Endodermal cell (in vitro differentiated cells): Measurements from ENCODE around the gene KIF5C. TPM values are rescaled to one million over a fixed set of nuclear protein-coding genes. Genes with fewer than 3 reads are reported as not detected.

Source experiments
- DNase-seq: peaks from one replicate; pipeline ENCODE4 v3.0.0-alpha.2; 2017
- H3K27ac ChIP-seq: 2 replicates; pipeline ENCODE4 v1.5.1; 2013; ENCODE audit warnings: mild to moderate bottlenecking, low read depth, low read length, moderate library complexity
- H3K27me3 ChIP-seq: 2 replicates; pipeline ENCODE4 v1.6.1; 2013; ENCODE audit warnings: mild to moderate bottlenecking, low read length, moderate library complexity; ENCODE audit not compliant: insufficient read depth, control insufficient read depth, poor library complexity, severe bottlenecking
- H3K36me3 ChIP-seq: 2 replicates; pipeline ENCODE4 v1.7.0; 2013; ENCODE audit warnings: mild to moderate bottlenecking, low read length, moderate library complexity; ENCODE audit not compliant: control insufficient read depth, insufficient read depth
- H3K4me1 ChIP-seq: one replicate; pipeline ENCODE4 v1.7.0; 2013; ENCODE audit warnings: low read length; ENCODE audit not compliant: control insufficient read depth, insufficient read depth
- H3K4me3 ChIP-seq: 2 replicates; pipeline ENCODE4 v1.5.1; 2013; ENCODE audit warnings: mild to moderate bottlenecking, low read length, moderate library complexity
- H3K9ac ChIP-seq: 2 replicates; pipeline ENCODE4 v1.6.1; 2013; ENCODE audit warnings: mild to moderate bottlenecking, low read length, moderate library complexity; ENCODE audit not compliant: poor library complexity, severe bottlenecking; ENCODE audit errors: extremely low read depth
- H3K9me3 ChIP-seq: 2 replicates; pipeline ENCODE4 v1.6.1; 2013; ENCODE audit warnings: mild to moderate bottlenecking, low read length, moderate library complexity; ENCODE audit not compliant: control insufficient read depth
- H3K27ac Mint-ChIP-seq: 2 replicates; pipeline ENCODE4 v1.8.0; 2020; ENCODE audit warnings: mixed read lengths
- H3K27me3 Mint-ChIP-seq: 2 replicates; pipeline ENCODE4 v1.8.0; 2021; ENCODE audit warnings: mild to moderate bottlenecking, mixed read lengths; ENCODE audit not compliant: insufficient read depth
- H3K36me3 Mint-ChIP-seq: 2 replicates; pipeline ENCODE4 v1.8.0; 2020; ENCODE audit warnings: low read depth, mixed read lengths
- H3K4me1 Mint-ChIP-seq: 2 replicates; pipeline ENCODE4 v1.8.0; 2020; ENCODE audit warnings: mixed read lengths
- H3K4me3 Mint-ChIP-seq: 2 replicates; pipeline ENCODE4 v1.8.0; 2020; ENCODE audit warnings: mild to moderate bottlenecking, moderate library complexity, mixed read lengths
- H3K9me3 Mint-ChIP-seq: 2 replicates; pipeline ENCODE4 v1.8.0; 2020; ENCODE audit warnings: mild to moderate bottlenecking, mixed read lengths
- CTCF ChIP-seq: fragments of 200-600 bp; sonication (generic); conservative IDR thresholded peaks from 2 replicates; pipeline ENCODE4 v1.5.0; 2021; ENCODE audit warnings: antibody characterized with exemption, mild to moderate bottlenecking
- WGBS, 2 experiments: methylation state at CpG; one replicate each; pipeline versions ENCODE4 v1.1.5 to v1.1.7; 2013; ENCODE audit warnings: missing lambda C conversion rate in 2 of 2, mixed read lengths in 1 of 2; ENCODE audit not compliant: insufficient coverage in 1 of 2, insufficient read length in 1 of 2; 5-methylcytosine and 5-hydroxymethylcytosine counted together
- total RNA-seq, 2 donors: library from RNA; stranded (reverse); fragmentation: NEBNext Ultra II Directional in 1 of 2; extraction: Animal tissue kit (Norgen Biotek cat#: 25700) in 1 of 2; gene quantifications; 2 replicates in 1 of 2; 3 replicates in 1 of 2; pipeline ENCODE4 v1.2.1, GENCODE V29; 2021

Gene KIF5C
- total RNA-seq, 2 donors from 2014 or later = 39.1 to 41.9 TPM

- no peak overlapping the region for H3K27ac Mint-ChIP-seq
- peaks cover 66% of the 10 kb centered on the region for H3K27me3 ChIP-seq
- no peak overlapping the region for H3K9ac ChIP-seq
These were observed 164.2 kb downstream of the KIF5C start for GRCh38 chr2:149039213-149039724.

GRCh38 chr2:149040451-149040850 is 165.4 kb downstream of the KIF5C start:
- Mint-ChIP-seq H3K27me3 (peaks cover 61% of the 10 kb centered on the region), H3K4me3 (peak overlapping the region; percentile 28), H3K4me1 (peaks cover 5% of the 10 kb centered on the region), H3K27ac (no peak overlapping the region), H3K9me3 (peaks cover 2% of the 10 kb centered on the region), H3K36me3 (no peaks in the 10 kb centered on the region)
- no peaks in the 10 kb centered on the region for H3K9me3 ChIP-seq
- TF ChIP-seq CTCF = peak; percentile 86
- H3K4me3 ChIP-seq = no peak overlapping the region
- WGBS, 2 experiments = 59 to 64% methylated on average over 6 to 7 of the region's 7 CpGs
- H3K27ac ChIP-seq = no peak overlapping the region
- peak; percentile 93 for DNase-seq
- H3K9ac ChIP-seq = no peak overlapping the region
- no peaks in the 10 kb centered on the region for H3K4me1 ChIP-seq
- H3K36me3 ChIP-seq = no peaks in the 10 kb centered on the region
- H3K27me3 ChIP-seq = peaks cover 66% of the 10 kb centered on the region

More at GRCh38 chr2:149039213-149039724, 164.2 kb downstream of the KIF5C start:
- H3K4me1 Mint-ChIP-seq = peaks cover 10% of the 10 kb centered on the region
- DNase-seq = no peak
- no peaks in the 10 kb centered on the region for H3K4me1 ChIP-seq
- H3K27me3 Mint-ChIP-seq = peaks cover 61% of the 10 kb centered on the region
- peaks cover 2% of the 10 kb centered on the region for H3K9me3 Mint-ChIP-seq
- H3K36me3 Mint-ChIP-seq = no peaks in the 10 kb centered on the region
- peak overlapping the region; percentile 70 for H3K4me3 Mint-ChIP-seq
- H3K27ac ChIP-seq = no peak overlapping the region
- H3K4me3 ChIP-seq = peak overlapping the region; percentile 77
- H3K36me3 ChIP-seq = no peaks in the 10 kb centered on the region
- 10 to 22% methylated on average over 2 to 11 of the region's 11 CpGs for WGBS, 2 experiments
- TF ChIP-seq CTCF = no peak
- H3K9me3 ChIP-seq = no peaks in the 10 kb centered on the region

GRCh38 chr2:149041482-149041881 is 166.5 kb downstream of the KIF5C start:
- Mint-ChIP-seq H3K9me3 (peaks cover 9% of the 10 kb centered on the region), H3K36me3 (no peaks in the 10 kb centered on the region), H3K4me1 (peaks cover 5% of the 10 kb centered on the region), H3K4me3 (no peak overlapping the region), H3K27ac (no peak overlapping the region), H3K27me3 (peaks cover 57% of the 10 kb centered on the region)
- Histone ChIP-seq H3K36me3 (no peaks in the 10 kb centered on the region), H3K27me3 (peaks cover 60% of the 10 kb centered on the region), H3K9me3 (peaks cover 4% of the 10 kb centered on the region), H3K27ac (no peak overlapping the region), H3K4me1 (no peaks in the 10 kb centered on the region), H3K9ac (no peak overlapping the region), H3K4me3 (no peak overlapping the region)
- 80 to 100% methylated on average over 1 of the region's 1 CpG for WGBS, 2 experiments
- TF ChIP-seq CTCF = no peak
- DNase-seq = no peak
